Duodenal mucosa (tissue), 2 donors: ENCODE measurements around the gene CCDC158.
"Not testable (repeated sequence)": the region's sequence is repeated elsewhere in the genome, so short reads cannot be mapped to it uniquely, and the experiment has no call there.

ENCODE experiments used
- H3K27ac ChIP-seq: one replicate; pipeline ENCODE4 v1.7.0; 2013; ENCODE audit warnings: low read depth, low read length
- H3K27me3 ChIP-seq, 2 donors: one replicate each; pipeline ENCODE4 v1.7.0; 2013; ENCODE audit warnings: low read length in 2 of 2, control low read depth in 1 of 2; ENCODE audit not compliant: insufficient read depth in 2 of 2, control insufficient read depth in 1 of 2
- H3K36me3 ChIP-seq, 2 donors: one replicate each; pipeline ENCODE4 v1.7.0; 2013; ENCODE audit warnings: low read length in 2 of 2, control low read depth in 1 of 2; ENCODE audit not compliant: insufficient read depth in 2 of 2, control insufficient read depth in 1 of 2
- H3K4me1 ChIP-seq, 2 donors: one replicate each; pipeline ENCODE4 v1.7.0; 2013; ENCODE audit warnings: low read length in 2 of 2, control low read depth in 1 of 2; ENCODE audit not compliant: insufficient read depth in 2 of 2, control insufficient read depth in 1 of 2
- H3K4me3 ChIP-seq, 2 donors: one replicate each; pipeline ENCODE4 v1.7.0; 2013; ENCODE audit warnings: low read length in 2 of 2, low read depth in 1 of 2
- H3K9ac ChIP-seq, 2 donors: one replicate each; pipeline ENCODE4 v1.7.0; 2013; ENCODE audit warnings: low read length in 2 of 2, low read depth in 1 of 2
- H3K9me3 ChIP-seq, 2 donors: one replicate each; pipeline ENCODE4 v1.7.0; 2013; ENCODE audit warnings: low read length in 2 of 2, control low read depth in 1 of 2; ENCODE audit not compliant: control insufficient read depth in 1 of 2

Gene CCDC158

DNA sequence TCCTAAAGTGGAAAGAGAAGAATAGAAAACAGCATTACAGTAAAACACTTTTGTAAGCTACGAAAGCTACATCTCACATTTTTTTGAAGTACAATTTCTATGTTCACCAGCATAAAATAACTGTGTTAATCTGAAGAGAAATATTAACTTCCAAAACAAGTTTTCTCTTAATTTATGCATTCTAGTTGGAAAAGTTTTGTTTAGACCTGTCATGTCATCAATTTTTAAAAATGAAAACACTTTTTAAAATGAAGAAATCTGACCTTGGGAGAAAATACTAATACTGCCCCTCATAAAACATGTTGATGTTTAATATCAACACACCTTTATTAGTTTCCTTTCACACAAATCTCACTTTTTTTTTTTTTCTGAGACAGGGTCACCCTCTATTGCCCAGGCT, 45.2 kb downstream of the CCDC158 start:
- Histone ChIP-seq H3K36me3 (no peaks in the 10 kb centered on the region), H3K9ac (no peak overlapping the region), H3K27me3 (no peaks in the 10 kb centered on the region), H3K4me3 (no peak overlapping the region), H3K9me3 (no peaks in the 10 kb centered on the region), H3K4me1 (peaks cover 8 to 19% of the 10 kb centered on the region in 2 donors), H3K27ac (no peak overlapping the region)

DNA sequence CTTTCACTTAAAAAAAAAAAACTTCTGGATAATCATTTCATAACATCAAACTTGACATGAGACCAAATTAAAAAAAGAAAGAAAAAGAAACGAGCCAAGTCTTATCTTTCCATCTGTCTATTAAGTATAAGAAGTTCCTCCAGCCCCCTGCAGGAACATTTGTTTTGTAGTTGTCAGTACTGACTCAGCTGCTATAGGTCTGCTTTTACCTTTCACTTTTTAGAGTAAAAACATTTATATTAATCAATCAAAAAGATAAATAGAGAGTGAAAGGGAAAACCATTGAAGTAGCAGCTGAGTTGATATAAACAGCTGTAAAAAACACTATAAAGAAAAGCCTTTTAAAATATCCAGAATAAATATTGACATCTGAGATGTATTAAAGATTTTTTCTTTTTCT, 46.1 kb downstream of the CCDC158 start:
- H3K4me3 ChIP-seq: no peak overlapping the region
- H3K9ac ChIP-seq: no peak overlapping the region
- peaks cover 8 to 19% of the 10 kb centered on the region in 2 donors for H3K4me1 ChIP-seq
- no peaks in the 10 kb centered on the region for H3K27me3 ChIP-seq
- H3K36me3 ChIP-seq: no peaks in the 10 kb centered on the region
- no peaks in the 10 kb centered on the region for H3K9me3 ChIP-seq
- no peak overlapping the region for H3K27ac ChIP-seq

DNA sequence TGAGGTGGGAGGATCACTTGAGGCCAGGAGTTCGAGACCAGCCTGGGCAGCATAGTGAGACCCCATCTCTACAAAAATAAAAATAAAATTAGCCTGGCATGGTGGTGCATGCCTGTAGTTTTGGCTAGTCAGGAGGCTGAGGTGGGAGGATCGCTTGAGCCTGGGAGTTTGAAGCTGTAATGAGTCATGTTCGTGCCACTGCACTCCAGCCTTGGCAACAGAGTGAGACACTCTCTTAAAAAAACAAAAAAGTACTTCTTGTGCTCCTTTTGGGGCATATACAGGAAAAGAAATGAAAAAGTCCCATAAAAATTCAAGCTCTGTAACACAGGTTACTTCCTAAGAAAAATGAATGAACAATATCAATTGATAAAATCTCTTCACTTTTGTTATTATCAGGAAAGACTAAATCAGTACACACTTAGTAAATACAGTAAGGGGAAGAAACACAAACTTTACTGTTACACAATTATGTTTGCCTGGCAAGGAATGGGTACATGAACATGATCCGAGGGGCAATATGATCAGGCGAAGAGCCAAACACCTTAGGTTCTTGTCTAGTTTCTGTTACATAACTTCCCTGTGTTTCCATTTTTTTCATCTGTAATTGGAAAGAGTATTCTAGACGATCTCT, 46.9 kb downstream of the CCDC158 start:
- H3K27ac ChIP-seq: no peak overlapping the region
- H3K9ac ChIP-seq: no peak overlapping the region
- no peaks in the 10 kb centered on the region for H3K36me3 ChIP-seq
- no peaks in the 10 kb centered on the region for H3K9me3 ChIP-seq
- H3K4me3 ChIP-seq: no peak overlapping the region
- no peaks in the 10 kb centered on the region for H3K27me3 ChIP-seq
- peaks cover 8 to 19% of the 10 kb centered on the region in 2 donors for H3K4me1 ChIP-seq

DNA sequence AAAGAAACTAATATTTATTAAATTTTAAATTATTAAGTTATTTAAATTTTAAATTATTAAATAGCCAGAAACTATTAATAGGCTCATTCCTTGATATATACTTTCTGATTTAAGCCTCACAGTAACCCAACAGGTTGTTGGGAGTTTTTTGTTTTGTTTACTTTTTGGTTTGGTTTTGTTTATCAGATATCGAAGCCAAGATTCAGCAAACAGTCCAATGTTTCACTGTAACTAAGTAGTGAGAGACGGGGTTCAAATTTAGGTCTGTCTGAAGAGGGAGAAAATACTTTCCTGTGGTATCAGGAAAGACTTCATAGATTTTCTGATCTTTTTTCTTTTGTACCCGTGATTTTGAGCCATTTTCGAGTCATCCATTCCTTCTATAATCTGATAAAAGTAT, 54.2 kb downstream of the CCDC158 start:
- no peak overlapping the region for H3K4me3 ChIP-seq
- no peaks in the 10 kb centered on the region for H3K27me3 ChIP-seq
- H3K36me3 ChIP-seq: no peaks in the 10 kb centered on the region
- H3K9me3 ChIP-seq: no peaks in the 10 kb centered on the region
- no peaks in the 10 kb centered on the region for H3K4me1 ChIP-seq
- H3K27ac ChIP-seq: no peak overlapping the region
- no peak overlapping the region for H3K9ac ChIP-seq

DNA sequence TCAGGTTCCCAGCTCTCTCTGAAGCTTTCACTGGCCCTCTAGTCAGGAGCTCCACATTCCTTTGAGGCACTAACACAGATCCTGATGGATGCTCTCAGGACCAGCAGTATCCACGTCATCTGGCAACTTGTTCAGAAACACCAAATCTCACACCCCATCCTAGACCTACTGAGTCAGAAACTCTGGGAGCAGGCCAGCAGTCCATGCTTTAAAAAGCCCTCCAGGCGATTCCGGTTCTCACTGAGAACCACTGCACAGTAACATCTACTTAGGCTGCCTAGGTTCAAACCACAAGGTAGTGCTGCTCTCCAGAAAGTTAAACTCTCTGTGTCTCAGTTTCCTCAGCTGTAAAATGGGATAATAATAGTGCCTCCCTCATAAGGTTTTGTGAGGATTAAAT, 55.3 kb downstream of the CCDC158 start:
- Histone ChIP-seq H3K36me3 (no peaks in the 10 kb centered on the region), H3K4me1 (no peaks in the 10 kb centered on the region), H3K27ac (no peak overlapping the region), H3K9ac (no peak overlapping the region), H3K9me3 (no peaks in the 10 kb centered on the region), H3K4me3 (no peak overlapping the region), H3K27me3 (no peaks in the 10 kb centered on the region)

DNA sequence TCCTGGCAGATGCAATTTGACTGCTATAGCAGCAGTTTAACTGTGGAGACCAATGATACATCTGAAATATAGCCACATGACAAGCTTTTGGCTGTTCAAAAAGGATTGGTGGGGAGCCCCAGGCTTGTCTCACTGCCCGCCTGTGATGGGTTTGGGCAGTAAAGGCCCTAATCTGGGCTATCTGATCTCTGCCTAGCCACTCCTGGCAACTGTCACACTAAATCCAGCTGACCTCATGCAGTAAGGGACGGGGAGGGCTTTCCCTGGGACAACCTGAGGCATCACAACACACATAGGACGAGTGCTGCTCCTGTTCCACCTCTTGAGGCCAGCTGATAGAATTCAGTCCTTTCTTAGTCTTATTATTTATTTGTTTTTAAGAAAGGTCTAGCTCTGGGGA, 56.2 kb downstream of the CCDC158 start:
- Histone ChIP-seq H3K27ac (no peak overlapping the region), H3K36me3 (no peaks in the 10 kb centered on the region), H3K27me3 (no peaks in the 10 kb centered on the region), H3K9me3 (peaks cover 0 to 2% of the 10 kb centered on the region in 2 donors), H3K4me1 (no peaks in the 10 kb centered on the region), H3K9ac (no peak overlapping the region), H3K4me3 (no peak overlapping the region)

DNA sequence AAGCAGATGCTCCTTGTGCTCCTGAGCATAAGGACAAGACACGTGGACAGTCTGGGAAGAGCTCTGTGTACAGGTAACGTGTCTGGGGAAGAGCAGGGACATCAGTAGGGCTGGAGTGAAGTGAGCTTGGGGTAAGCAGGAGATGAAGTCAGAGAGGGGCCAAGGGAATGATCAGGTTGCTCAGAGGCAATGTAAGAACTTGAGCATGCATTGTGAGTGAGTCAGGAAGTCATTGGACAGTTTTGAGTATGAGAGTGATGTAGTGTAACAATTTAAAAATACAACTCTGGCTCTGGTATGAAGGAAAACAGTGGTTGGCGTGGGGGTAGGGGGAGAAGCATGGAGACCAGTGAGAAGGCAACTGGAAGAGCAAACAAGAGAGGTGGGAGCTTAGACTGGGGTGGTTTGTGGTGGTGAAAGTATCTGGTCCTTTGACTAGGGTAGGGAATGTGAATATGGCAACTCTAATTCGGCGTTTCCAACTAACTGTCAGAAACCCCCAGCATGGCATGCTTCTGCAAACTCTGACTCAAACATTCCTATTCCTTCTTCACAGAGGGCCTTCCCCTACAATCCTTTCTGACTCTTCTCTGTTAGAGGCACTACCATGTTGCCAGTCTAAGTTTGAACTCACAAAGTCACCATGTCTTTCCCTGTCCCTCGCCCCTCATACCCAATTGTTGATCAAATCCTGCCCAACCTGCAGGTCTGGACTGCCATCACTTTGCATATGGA, 57.2 kb downstream of the CCDC158 start:
- H3K27ac ChIP-seq: no peak overlapping the region
- H3K4me1 ChIP-seq: no peaks in the 10 kb centered on the region
- peaks cover 0 to 2% of the 10 kb centered on the region in 2 donors for H3K9me3 ChIP-seq
- no peak overlapping the region for H3K4me3 ChIP-seq
- no peaks in the 10 kb centered on the region for H3K36me3 ChIP-seq
- no peaks in the 10 kb centered on the region for H3K27me3 ChIP-seq
- no peak overlapping the region for H3K9ac ChIP-seq

DNA sequence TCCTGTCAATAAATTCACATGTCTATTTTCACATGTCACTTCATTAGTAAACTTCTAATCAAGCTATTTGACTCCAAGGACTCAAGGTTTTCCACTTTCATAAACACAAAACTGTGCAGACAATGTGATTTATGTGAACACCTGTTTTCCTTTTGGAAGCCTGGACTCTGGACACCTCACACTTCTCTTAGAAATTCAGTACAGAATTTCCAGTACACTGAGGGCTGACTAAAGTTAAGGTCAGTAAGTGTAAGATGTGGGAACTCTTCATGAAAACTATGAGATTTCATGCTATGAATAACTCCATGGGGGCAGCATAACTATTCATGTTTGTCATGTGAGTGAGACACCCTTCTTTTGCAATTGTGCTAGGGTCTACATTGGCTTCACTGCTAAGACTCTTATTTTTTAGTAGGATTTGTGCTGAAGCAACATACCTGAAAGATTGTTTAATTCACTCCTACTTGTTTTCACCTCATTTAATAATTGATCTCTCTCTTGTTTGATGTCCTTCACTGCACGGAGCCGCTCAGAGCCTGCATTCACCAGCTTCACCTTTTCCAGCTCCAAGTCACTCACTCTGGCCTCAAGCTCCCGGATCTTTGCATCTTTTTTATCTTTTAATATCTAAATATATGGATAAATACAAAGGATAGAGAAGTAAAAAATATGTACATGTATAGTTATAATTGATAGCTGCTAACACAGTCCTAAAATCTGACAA, 59.1 kb downstream of the CCDC158 start:
- H3K9me3 ChIP-seq: peaks cover 0 to 2% of the 10 kb centered on the region in 2 donors
- no peak overlapping the region for H3K9ac ChIP-seq

DNA sequence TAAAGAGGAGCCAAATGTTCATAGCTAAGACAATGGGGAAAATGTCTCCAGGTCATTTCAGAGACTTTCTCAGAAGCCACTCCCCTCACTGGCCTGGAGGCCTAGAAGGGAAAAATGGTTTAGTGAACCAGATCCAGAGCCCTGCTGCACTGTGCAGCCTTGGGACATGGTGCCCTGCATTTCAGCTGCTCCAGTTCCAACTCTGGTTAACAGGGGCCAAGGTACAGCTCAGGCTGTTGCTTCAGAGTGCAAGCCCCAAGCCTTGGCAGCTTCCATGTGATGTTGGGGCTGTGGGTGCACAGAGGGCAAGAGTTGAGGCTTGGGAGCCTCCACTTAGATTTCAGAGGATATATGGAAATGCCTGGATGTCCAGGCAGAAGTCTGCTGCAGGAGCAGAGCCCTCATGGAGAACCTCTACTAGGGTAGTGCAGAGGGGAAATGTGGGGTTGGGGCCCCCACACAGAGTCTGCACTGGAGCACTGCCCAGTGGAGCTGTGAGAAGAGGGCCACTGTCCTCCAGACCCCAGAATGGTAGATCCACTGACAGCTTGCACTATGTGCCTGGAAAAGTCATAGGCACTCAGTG, 61.0 kb downstream of the CCDC158 start:
- not testable (repeated sequence) for H3K4me1 ChIP-seq, H3K4me3 ChIP-seq, H3K27me3 ChIP-seq, H3K9me3 ChIP-seq, H3K36me3 ChIP-seq, H3K27ac ChIP-seq, H3K9ac ChIP-seq

More for the DNA sequence above, 59.1 kb downstream of the CCDC158 start:
- Histone ChIP-seq H3K36me3 (no peaks in the 10 kb centered on the region), H3K27me3 (no peaks in the 10 kb centered on the region), H3K4me3 (no peak overlapping the region), H3K27ac (no peak overlapping the region), H3K4me1 (no peaks in the 10 kb centered on the region)

DNA sequence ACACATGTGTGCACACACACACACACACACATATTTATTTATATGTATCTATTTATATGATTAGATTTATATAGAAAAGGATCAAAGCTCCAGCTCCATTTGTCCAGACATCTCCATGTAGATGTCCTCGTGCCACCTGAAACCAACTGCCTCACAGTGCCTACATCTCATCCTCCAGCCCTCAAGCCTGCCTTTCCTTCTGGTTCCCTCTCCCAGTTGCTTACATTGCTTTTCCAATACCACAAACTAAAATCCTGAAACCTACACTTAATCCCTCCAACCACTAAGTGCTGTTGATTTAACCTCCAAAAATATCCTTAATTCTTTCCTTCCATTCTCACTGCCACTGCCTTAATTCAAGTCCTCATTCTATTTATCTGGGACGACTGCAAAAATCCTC, 63.0 kb downstream of the CCDC158 start:
- H3K27me3 ChIP-seq: no peaks in the 10 kb centered on the region
- H3K36me3 ChIP-seq: no peaks in the 10 kb centered on the region
- no peaks in the 10 kb centered on the region for H3K4me1 ChIP-seq
- no peak overlapping the region for H3K9ac ChIP-seq
- peaks cover 0 to 2% of the 10 kb centered on the region in 2 donors for H3K9me3 ChIP-seq
- H3K4me3 ChIP-seq: no peak overlapping the region
- no peak overlapping the region for H3K27ac ChIP-seq
